Astrocyte (in vitro differentiated cells and primary cell): ENCODE data around the gene RAB6B. TPM values are rescaled to one million over a fixed set of nuclear protein-coding genes. Genes with fewer than 3 reads are reported as not detected.

Experiments used
- DNase-seq: peaks from one replicate; pipeline ENCODE4 v3.0.0-alpha.2; 2010; ENCODE audit warnings: low read depth
- FAIRE-seq: peaks from 2 replicates; lab custom pipeline; 2011; peaks lifted over from hg19 to GRCh38; lab: Jason Lieb, UNC
- H2AFZ ChIP-seq: 2 replicates; pipeline ENCODE4 v1.6.0; 2012; ENCODE audit warnings: low read depth, low read length, inconsistent platforms
- H3K27ac ChIP-seq: 2 replicates; pipeline ENCODE4 v1.5.1; 2011; ENCODE audit warnings: low read depth, low read length, inconsistent platforms
- H3K27me3 ChIP-seq: 2 replicates; pipeline ENCODE4 v1.6.0; 2011; ENCODE audit warnings: low read length, inconsistent platforms; ENCODE audit not compliant: insufficient read depth
- H3K36me3 ChIP-seq: 2 replicates; pipeline ENCODE4 v1.5.1; 2011; ENCODE audit warnings: low read length, inconsistent platforms; ENCODE audit not compliant: insufficient read depth
- H3K4me1 ChIP-seq: 2 replicates; pipeline ENCODE4 v1.5.1; 2011; ENCODE audit warnings: low read length, inconsistent platforms; ENCODE audit not compliant: insufficient read depth
- H3K4me2 ChIP-seq: 2 replicates; pipeline ENCODE4 v1.6.0; 2012; ENCODE audit warnings: low read length, inconsistent platforms
- H3K4me3 ChIP-seq: 2 replicates; pipeline ENCODE4 v1.5.1; 2011; ENCODE audit warnings: low read depth, mild to moderate bottlenecking, low read length, inconsistent platforms; ENCODE audit not compliant: insufficient read depth
- H3K79me2 ChIP-seq: 2 replicates; pipeline ENCODE4 v1.6.0; 2012; ENCODE audit warnings: mild to moderate bottlenecking, low read length, inconsistent platforms; ENCODE audit not compliant: insufficient read depth
- H3K9ac ChIP-seq: 2 replicates; pipeline ENCODE4 v1.6.0; 2012; ENCODE audit warnings: mild to moderate bottlenecking, low read length, inconsistent platforms
- H3K9me3 ChIP-seq: 2 replicates; pipeline ENCODE4 v1.5.1; 2012; ENCODE audit warnings: low read depth, mild to moderate bottlenecking, low read length, inconsistent platforms; ENCODE audit not compliant: insufficient read depth
- H4K20me1 ChIP-seq: 2 replicates; pipeline ENCODE4 v1.6.0; 2012; ENCODE audit warnings: low read length, inconsistent platforms; ENCODE audit not compliant: insufficient read depth
- H3K27ac Mint-ChIP-seq: one replicate; pipeline ENCODE4 v1.8.0; 2021; ENCODE audit warnings: mild to moderate bottlenecking, mixed read lengths; ENCODE audit not compliant: unreplicated experiment
- H3K27me3 Mint-ChIP-seq: one replicate; pipeline ENCODE4 v1.8.0; 2021; ENCODE audit warnings: low read depth, mixed read lengths; ENCODE audit not compliant: unreplicated experiment
- H3K36me3 Mint-ChIP-seq: one replicate; pipeline ENCODE4 v1.8.0; 2021; ENCODE audit warnings: low read depth, mixed read lengths; ENCODE audit not compliant: unreplicated experiment
- H3K4me1 Mint-ChIP-seq: one replicate; pipeline ENCODE4 v1.8.0; 2021; ENCODE audit warnings: low read depth, mixed read lengths; ENCODE audit not compliant: unreplicated experiment
- H3K4me3 Mint-ChIP-seq: one replicate; pipeline ENCODE4 v1.8.0; 2021; ENCODE audit warnings: mild to moderate bottlenecking, moderate library complexity, mixed read lengths; ENCODE audit not compliant: unreplicated experiment
- H3K9me3 Mint-ChIP-seq: one replicate; pipeline ENCODE4 v1.8.0; 2021; ENCODE audit warnings: mild to moderate bottlenecking, mixed read lengths; ENCODE audit not compliant: unreplicated experiment
- EZH2 ChIP-seq: IDR thresholded peaks from 2 replicates; pipeline ENCODE4 v1.6.1; 2012; ENCODE audit warnings: mild to moderate bottlenecking, low read length, inconsistent platforms; ENCODE audit not compliant: insufficient read depth
- total RNA-seq: library from RNA; stranded (reverse); gene quantifications from 2 replicates; pipeline ENCODE4 v1.2.1, GENCODE V29; 2021
- TF ChIP-seq, protein P1 (sequence below): IDR thresholded peaks from 2 replicates; pipeline ENCODE4 v1.5.1; 2011; ENCODE audit warnings: low read depth, mild to moderate bottlenecking, inconsistent platforms, low read length, moderate library complexity; ENCODE audit not compliant: insufficient read depth

The RAB6B gene
- total RNA-seq, 1 donor from 2014 or later = 61.8 TPM

DNA sequence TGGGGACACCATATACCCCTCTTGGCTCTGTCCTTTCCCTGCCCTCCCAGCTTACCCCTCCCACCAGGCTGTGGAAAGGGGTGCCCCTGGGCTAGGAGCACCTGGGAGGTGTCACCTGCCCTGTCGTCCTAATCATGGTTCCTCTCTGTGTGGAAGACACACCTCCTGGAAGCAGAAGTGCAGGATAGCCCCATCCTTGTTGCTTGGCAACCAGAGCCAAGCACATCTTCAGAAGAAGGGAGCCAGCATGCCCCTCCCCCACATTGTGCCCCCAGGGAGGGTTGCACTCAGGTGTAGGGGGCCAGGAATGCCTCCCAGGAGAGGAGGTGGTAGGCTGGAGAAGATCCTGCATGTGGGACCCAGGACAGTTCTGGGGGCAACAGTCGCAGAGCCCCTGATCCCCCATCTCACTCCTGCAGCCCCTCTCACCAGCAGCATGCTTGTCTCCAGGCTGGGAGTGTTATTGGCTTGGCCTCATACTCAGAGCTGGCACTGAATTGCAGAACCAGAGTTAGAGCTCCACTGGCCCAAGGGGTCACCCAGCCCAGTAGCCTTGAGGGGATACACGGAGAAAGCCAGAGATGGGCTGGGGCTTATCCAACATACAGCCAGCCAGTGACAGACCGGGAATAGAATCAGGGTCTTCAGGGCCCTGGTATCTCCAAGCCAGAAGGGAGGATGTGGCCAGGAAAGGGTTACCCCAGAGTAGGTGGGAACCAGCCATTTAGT lies 8.4 kb downstream of the RAB6B start:
- no peak overlapping the region for H3K27ac Mint-ChIP-seq
- no peak overlapping the region for H3K4me3 ChIP-seq
- H3K36me3 ChIP-seq = no peaks in the 10 kb centered on the region
- peaks cover 30% of the 10 kb centered on the region for H3K36me3 Mint-ChIP-seq
- H3K27me3 ChIP-seq = peaks cover 3% of the 10 kb centered on the region
- no peak overlapping the region for H2AFZ ChIP-seq
- peaks cover 18% of the 10 kb centered on the region for H3K4me1 Mint-ChIP-seq
- no peak overlapping the region for H3K4me3 Mint-ChIP-seq
- no peaks in the 10 kb centered on the region for H3K9me3 ChIP-seq
- no peak overlapping the region for H3K27ac ChIP-seq
- H4K20me1 ChIP-seq = no peaks in the 10 kb centered on the region
- FAIRE-seq (no peak), DNase-seq (no peak)
- peaks cover 1% of the 10 kb centered on the region for H3K27me3 Mint-ChIP-seq
- no peaks in the 10 kb centered on the region for H3K4me1 ChIP-seq
- no peak overlapping the region for H3K9ac ChIP-seq
- no peak overlapping the region for H3K4me2 ChIP-seq
- peaks cover 5% of the 10 kb centered on the region for H3K9me3 Mint-ChIP-seq
- TF ChIP-seq EZH2 = no peak
- TF ChIP-seq, protein P1, sequence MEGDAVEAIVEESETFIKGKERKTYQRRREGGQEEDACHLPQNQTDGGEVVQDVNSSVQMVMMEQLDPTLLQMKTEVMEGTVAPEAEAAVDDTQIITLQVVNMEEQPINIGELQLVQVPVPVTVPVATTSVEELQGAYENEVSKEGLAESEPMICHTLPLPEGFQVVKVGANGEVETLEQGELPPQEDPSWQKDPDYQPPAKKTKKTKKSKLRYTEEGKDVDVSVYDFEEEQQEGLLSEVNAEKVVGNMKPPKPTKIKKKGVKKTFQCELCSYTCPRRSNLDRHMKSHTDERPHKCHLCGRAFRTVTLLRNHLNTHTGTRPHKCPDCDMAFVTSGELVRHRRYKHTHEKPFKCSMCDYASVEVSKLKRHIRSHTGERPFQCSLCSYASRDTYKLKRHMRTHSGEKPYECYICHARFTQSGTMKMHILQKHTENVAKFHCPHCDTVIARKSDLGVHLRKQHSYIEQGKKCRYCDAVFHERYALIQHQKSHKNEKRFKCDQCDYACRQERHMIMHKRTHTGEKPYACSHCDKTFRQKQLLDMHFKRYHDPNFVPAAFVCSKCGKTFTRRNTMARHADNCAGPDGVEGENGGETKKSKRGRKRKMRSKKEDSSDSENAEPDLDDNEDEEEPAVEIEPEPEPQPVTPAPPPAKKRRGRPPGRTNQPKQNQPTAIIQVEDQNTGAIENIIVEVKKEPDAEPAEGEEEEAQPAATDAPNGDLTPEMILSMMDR = no peak
- no peaks in the 10 kb centered on the region for H3K79me2 ChIP-seq

DNA sequence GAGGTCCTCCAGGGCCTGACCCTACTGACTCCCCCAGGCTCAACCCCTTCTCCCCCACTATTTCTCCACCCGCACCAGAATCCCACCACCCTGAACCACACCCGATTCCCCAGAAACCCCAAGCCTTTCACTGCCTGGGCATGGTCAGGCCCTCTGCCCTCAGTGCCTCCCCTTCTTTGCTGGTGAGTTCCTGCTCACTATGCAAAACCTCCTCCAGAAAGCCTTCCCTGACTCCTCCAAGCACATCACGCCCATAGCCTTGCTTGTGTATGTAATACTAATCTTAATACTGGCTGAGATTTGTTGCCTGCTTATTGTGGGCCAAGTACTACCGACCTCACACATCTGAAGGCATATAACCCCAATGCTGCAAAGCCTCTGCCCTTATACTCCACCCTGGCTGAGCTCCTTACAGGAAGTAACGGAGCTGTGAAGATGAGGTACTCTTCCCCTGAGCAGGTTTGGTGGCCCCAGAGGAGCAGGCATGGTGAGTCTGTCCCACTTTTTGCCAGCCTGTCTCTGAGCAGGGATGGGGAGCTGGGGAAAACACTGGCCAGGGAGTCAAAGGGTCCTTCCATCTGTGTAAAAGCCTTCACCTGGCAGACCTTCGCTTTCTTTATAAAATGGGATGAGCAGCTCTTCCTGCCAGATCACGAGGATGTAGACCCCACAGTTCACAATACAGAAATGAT lies 9.5 kb downstream of the RAB6B start:
- Histone ChIP-seq H3K36me3 (no peaks in the 10 kb centered on the region), H3K4me2 (no peak overlapping the region), H3K27ac (no peak overlapping the region), H3K4me1 (no peaks in the 10 kb centered on the region), H3K4me3 (no peak overlapping the region), H4K20me1 (no peaks in the 10 kb centered on the region), H3K27me3 (peaks cover 3% of the 10 kb centered on the region), H2AFZ (no peak overlapping the region), H3K79me2 (no peaks in the 10 kb centered on the region), H3K9me3 (no peaks in the 10 kb centered on the region), H3K9ac (no peak overlapping the region)
- DNase-seq (no peak), FAIRE-seq (no peak)
- Mint-ChIP-seq H3K9me3 (peaks cover 5% of the 10 kb centered on the region), H3K4me3 (no peak overlapping the region), H3K27me3 (peaks cover 1% of the 10 kb centered on the region), H3K36me3 (peaks cover 34% of the 10 kb centered on the region), H3K4me1 (peaks cover 9% of the 10 kb centered on the region), H3K27ac (peak overlapping the region; percentile 51)
- TF ChIP-seq EZH2 = no peak

DNA sequence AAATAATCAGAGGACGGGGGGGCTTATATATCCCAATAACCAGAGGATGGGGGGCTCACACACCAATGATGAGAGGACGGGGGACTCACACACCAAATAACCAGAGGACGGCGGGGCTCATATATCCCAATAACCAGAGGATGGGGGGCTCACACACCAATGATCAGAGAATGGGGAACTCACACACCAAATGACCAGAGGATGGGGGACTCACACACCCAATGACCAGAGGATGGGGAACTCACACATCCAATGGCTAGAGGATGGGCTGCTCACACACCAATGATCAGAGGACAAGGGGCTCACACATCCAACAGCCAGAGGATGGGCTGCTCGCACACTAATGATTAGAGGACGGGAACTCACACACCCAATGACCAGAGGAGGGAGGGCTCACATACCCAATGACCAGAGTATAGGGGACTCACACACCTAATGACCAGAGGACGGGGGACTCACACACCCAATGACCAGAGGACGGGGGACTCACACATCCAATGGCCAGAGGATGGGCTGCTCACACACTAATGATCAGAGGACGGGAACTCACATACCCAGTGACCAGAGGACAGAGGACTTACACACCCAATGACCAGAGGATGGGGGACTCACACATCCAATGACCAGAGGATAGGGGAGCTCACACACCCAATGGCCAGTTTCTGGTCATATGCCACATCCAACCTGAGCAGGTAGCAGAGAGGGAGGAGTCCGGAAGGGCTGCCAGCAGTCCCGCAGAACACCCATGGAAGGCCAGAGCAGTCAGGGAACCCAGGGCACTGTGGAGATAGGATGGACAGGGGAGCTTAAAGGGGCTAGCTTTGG lies 10.6 kb downstream of the RAB6B start:
- FAIRE-seq = no peak
- no peak overlapping the region for H3K27ac ChIP-seq
- H3K4me3 ChIP-seq = no peak overlapping the region
- H3K79me2 ChIP-seq = no peaks in the 10 kb centered on the region
- H2AFZ ChIP-seq = no peak overlapping the region
- DNase-seq = no peak
- no peak overlapping the region for H3K27ac Mint-ChIP-seq
- H3K9me3 ChIP-seq = no peaks in the 10 kb centered on the region
- TF ChIP-seq EZH2 = no peak
- TF ChIP-seq, protein P1 = no peak
- no peak overlapping the region for H3K4me2 ChIP-seq
- peaks cover 1% of the 10 kb centered on the region for H3K27me3 Mint-ChIP-seq
- H3K36me3 ChIP-seq = no peaks in the 10 kb centered on the region
- H3K4me1 ChIP-seq = no peaks in the 10 kb centered on the region
- peaks cover 3% of the 10 kb centered on the region for H3K27me3 ChIP-seq
- H3K4me1 Mint-ChIP-seq = peaks cover 5% of the 10 kb centered on the region
- no peaks in the 10 kb centered on the region for H4K20me1 ChIP-seq
- H3K9ac ChIP-seq = no peak overlapping the region
- peaks cover 36% of the 10 kb centered on the region for H3K36me3 Mint-ChIP-seq
- H3K4me3 Mint-ChIP-seq = no peak overlapping the region
- peaks cover 5% of the 10 kb centered on the region for H3K9me3 Mint-ChIP-seq
